Adrenal gland (tissue), 5 donors: ENCODE results near the gene USP53.

Source experiments
- POLR2A ChIP-seq, 2 donors: fragments of 450-650 bp; IDR thresholded peaks; one replicate each; pipeline ENCODE4 v1.6.1; 2017; ENCODE audit warnings: antibody characterized with exemption in 2 of 2, mild to moderate bottlenecking in 2 of 2, moderate library complexity in 1 of 2
- TF ChIP-seq, protein P1 (sequence below), 6 experiments: fragments of 450-650 bp in 4 of 6; fragments of 200-600 bp in 2 of 6; sonication (generic) in 1 of 6; IDR thresholded peaks; 1 replicate in 5 of 6; 2 replicates in 1 of 6; pipeline versions ENCODE4 v1.5.1 to v1.8.0; 2016 to 2021; ENCODE audit warnings: antibody characterized with exemption in 6 of 6, mild to moderate bottlenecking in 2 of 6, moderate library complexity in 1 of 6
- donor health status: DM: no; HTN: no; CAD: no.

DNA sequence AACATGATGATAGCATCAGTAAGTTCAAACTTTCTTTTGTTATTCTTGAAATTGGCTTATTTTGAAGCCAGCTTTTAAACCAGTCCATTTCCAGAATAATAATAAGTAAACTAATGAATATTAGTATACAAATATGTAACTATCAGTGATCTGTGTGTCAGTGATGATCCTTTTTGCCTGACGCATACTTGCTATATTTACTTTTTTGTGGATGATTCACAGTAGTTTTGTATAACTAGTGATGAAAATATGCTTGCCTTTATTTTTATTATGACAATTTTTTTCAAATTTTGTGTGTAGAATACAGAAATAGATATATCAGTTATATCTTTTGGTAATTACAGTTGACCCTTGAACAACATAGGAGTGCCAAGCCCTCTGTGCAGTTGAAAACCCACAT, 49.5 kb downstream of the USP53 start:
- TF ChIP-seq, protein P1, sequence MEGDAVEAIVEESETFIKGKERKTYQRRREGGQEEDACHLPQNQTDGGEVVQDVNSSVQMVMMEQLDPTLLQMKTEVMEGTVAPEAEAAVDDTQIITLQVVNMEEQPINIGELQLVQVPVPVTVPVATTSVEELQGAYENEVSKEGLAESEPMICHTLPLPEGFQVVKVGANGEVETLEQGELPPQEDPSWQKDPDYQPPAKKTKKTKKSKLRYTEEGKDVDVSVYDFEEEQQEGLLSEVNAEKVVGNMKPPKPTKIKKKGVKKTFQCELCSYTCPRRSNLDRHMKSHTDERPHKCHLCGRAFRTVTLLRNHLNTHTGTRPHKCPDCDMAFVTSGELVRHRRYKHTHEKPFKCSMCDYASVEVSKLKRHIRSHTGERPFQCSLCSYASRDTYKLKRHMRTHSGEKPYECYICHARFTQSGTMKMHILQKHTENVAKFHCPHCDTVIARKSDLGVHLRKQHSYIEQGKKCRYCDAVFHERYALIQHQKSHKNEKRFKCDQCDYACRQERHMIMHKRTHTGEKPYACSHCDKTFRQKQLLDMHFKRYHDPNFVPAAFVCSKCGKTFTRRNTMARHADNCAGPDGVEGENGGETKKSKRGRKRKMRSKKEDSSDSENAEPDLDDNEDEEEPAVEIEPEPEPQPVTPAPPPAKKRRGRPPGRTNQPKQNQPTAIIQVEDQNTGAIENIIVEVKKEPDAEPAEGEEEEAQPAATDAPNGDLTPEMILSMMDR (IDR thresholded peaks at IDR 0.05) = no peak
- no peak for TF ChIP-seq POLR2A (IDR thresholded peaks at IDR 0.05)
